ENCODE measurements around the gene ECSIT.

Gene ECSIT

GRCh38 chr19:11541238-11541637 is 12.3 kb upstream of the ECSIT start:
- WGBS (ENCODE audit: extremely low coverage, insufficient coverage, insufficient read length) = no CpG with 5 or more reads among the region's 3 CpGs

DNA sequence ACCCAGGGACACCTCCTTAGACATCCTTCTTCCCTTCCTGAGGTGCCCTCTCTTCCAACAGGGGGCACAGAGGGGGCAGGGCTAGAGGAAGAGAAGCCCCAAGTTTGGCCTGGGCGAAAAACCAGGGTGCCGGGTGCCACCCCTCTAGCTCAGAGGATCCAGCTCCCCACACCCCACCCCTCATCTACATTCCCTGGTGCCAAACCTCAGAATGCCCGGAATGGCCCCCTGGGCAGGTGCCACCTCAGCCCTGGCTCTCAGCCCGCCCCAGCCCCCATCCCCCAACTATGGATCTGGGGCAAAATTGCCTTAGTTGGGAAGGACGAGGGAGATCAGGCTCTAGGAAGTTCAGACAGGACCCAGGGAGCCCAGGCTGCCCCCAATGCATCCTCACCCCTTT is 11.7 kb upstream of the ECSIT start:
- peaks cover 22 to 29% of the 10 kb centered on the region in 2 experiments for H3K36me3 ChIP-seq (ENCODE audit: control insufficient read depth in 1 of 2, insufficient read depth in 2 of 2, low read length in 2 of 2)
- no peak overlapping the region for H3K4me3 ChIP-seq (ENCODE audit: low read depth, low read length)
- no peaks in the 10 kb centered on the region for H3K9me3 ChIP-seq (ENCODE audit: insufficient read depth, low read depth, low read length)
- H2AFZ ChIP-seq (ENCODE audit: insufficient read depth, low read length, poor library complexity) = peak overlapping the region; percentile 27
- peak overlapping the region; percentile 76 for H2BK120ac ChIP-seq (ENCODE audit: insufficient read depth, low read length, poor library complexity)
- no peak overlapping the region for H3K9ac ChIP-seq (ENCODE audit: low read length)
- no peak overlapping the region for H3K23ac ChIP-seq (ENCODE audit: low read length)
- H2BK12ac ChIP-seq (ENCODE audit: low read length) = peak overlapping the region; percentile 42
- peak overlapping the region; percentile 90 for H2AK5ac ChIP-seq (ENCODE audit: low read length)
- peaks cover 26% of the 10 kb centered on the region for H3K79me1 ChIP-seq (ENCODE audit: low read length)
- H2BK5ac ChIP-seq (ENCODE audit: low read depth, low read length, poor library complexity) = peak overlapping the region; percentile 74
- WGBS (ENCODE audit: extremely low coverage, insufficient coverage, insufficient read length) = no CpG with 5 or more reads among the region's 5 CpGs
- peak overlapping the region; percentile 61 for H4K12ac ChIP-seq (ENCODE audit: low read depth, low read length)
- H3K4me2 ChIP-seq (ENCODE audit: low read length) = peak overlapping the region; percentile 70
- H3K27me3 ChIP-seq (ENCODE audit: insufficient read depth, low read length) = no peaks in the 10 kb centered on the region
- H3K4ac ChIP-seq (ENCODE audit: low read depth, low read length) = peak overlapping the region; percentile 26
- H3K27ac ChIP-seq (ENCODE audit: low read depth, low read length) = peak overlapping the region; percentile 61
- H3K14ac ChIP-seq (ENCODE audit: low read length) = peak overlapping the region; percentile 88
- H3K79me2 ChIP-seq (ENCODE audit: control insufficient read depth, insufficient read depth, low read length, poor library complexity) = peaks cover 18% of the 10 kb centered on the region
- H3K4me1 ChIP-seq (ENCODE audit: control insufficient read depth in 1 of 2, insufficient read depth in 2 of 2, low read length in 2 of 2) = peaks cover 14 to 16% of the 10 kb centered on the region in 2 experiments
- DNase-seq = no peak
- H3K18ac ChIP-seq (ENCODE audit: low read length) = peak overlapping the region; percentile 67
- peak overlapping the region; percentile 51 for H4K8ac ChIP-seq (ENCODE audit: low read depth, low read length)
- H4K91ac ChIP-seq (ENCODE audit: low read depth, low read length) = peak overlapping the region; percentile 87

More at GRCh38 chr19:11541238-11541637, 12.3 kb upstream of the ECSIT start:
- Histone ChIP-seq H2AFZ (ENCODE audit: insufficient read depth, low read length, poor library complexity) (no peak overlapping the region), H2BK5ac (ENCODE audit: low read depth, low read length, poor library complexity) (no peak overlapping the region), H3K14ac (ENCODE audit: low read length) (no peak overlapping the region), H2BK120ac (ENCODE audit: insufficient read depth, low read length, poor library complexity) (no peak overlapping the region), H2AK5ac (ENCODE audit: low read length) (no peak overlapping the region), H3K4me3 (ENCODE audit: low read depth, low read length) (no peak overlapping the region), H3K79me2 (ENCODE audit: control insufficient read depth, insufficient read depth, low read length, poor library complexity) (peaks cover 16% of the 10 kb centered on the region), H3K4me1 (ENCODE audit: control insufficient read depth in 1 of 2, insufficient read depth in 2 of 2, low read length in 2 of 2) (peaks cover 13 to 16% of the 10 kb centered on the region in 2 experiments), H3K4ac (ENCODE audit: low read depth, low read length) (no peak overlapping the region), H4K8ac (ENCODE audit: low read depth, low read length) (no peak overlapping the region), H3K27me3 (ENCODE audit: insufficient read depth, low read length) (no peaks in the 10 kb centered on the region), H3K27ac (ENCODE audit: low read depth, low read length) (no peak overlapping the region), H3K9me3 (ENCODE audit: insufficient read depth, low read depth, low read length) (no peaks in the 10 kb centered on the region), H4K91ac (ENCODE audit: low read depth, low read length) (no peak overlapping the region), H3K9ac (ENCODE audit: low read length) (no peak overlapping the region), H3K36me3 (ENCODE audit: control insufficient read depth in 1 of 2, insufficient read depth in 2 of 2, low read length in 2 of 2) (peaks cover 28 to 33% of the 10 kb centered on the region in 2 experiments), H3K18ac (ENCODE audit: low read length) (no peak overlapping the region), H3K4me2 (ENCODE audit: low read length) (no peak overlapping the region), H2BK12ac (ENCODE audit: low read length) (no peak overlapping the region), H4K12ac (ENCODE audit: low read depth, low read length) (peak overlapping the region; percentile 27), H3K23ac (ENCODE audit: low read length) (no peak overlapping the region), H3K79me1 (ENCODE audit: low read length) (peaks cover 22% of the 10 kb centered on the region)
- no peak for DNase-seq

- WGBS (ENCODE audit: extremely low coverage, insufficient coverage, insufficient read length) = no CpG with 5 or more reads among the region's 36 CpGs
- peaks cover 22% of the 10 kb centered on the region in 2 experiments for H3K36me3 ChIP-seq (ENCODE audit: control insufficient read depth in 1 of 2, insufficient read depth in 2 of 2, low read length in 2 of 2)
- H3K4me2 ChIP-seq (ENCODE audit: low read length) = peak overlapping the region; percentile 70
- H3K23ac ChIP-seq (ENCODE audit: low read length) = peak overlapping the region; percentile 10
- H4K91ac ChIP-seq (ENCODE audit: low read depth, low read length) = peak overlapping the region; percentile 87
- H3K18ac ChIP-seq (ENCODE audit: low read length) = peak overlapping the region; percentile 87
- peak overlapping the region; percentile 63 for H2AFZ ChIP-seq (ENCODE audit: insufficient read depth, low read length, poor library complexity)
- peak overlapping the region; percentile 90 for H2BK5ac ChIP-seq (ENCODE audit: low read depth, low read length, poor library complexity)
- peak overlapping the region; percentile 75 for H3K4me3 ChIP-seq (ENCODE audit: low read depth, low read length)
- peak overlapping the region; percentile 88 for H3K14ac ChIP-seq (ENCODE audit: low read length)
- no peak for DNase-seq
- peak overlapping the region; percentile 91 for H3K4ac ChIP-seq (ENCODE audit: low read depth, low read length)
- H2AK5ac ChIP-seq (ENCODE audit: low read length) = peak overlapping the region; percentile 92
- peaks cover 29% of the 10 kb centered on the region for H3K79me1 ChIP-seq (ENCODE audit: low read length)
- peak overlapping the region; percentile 90 for H3K9ac ChIP-seq (ENCODE audit: low read length)
- peak overlapping the region; percentile 91 for H3K27ac ChIP-seq (ENCODE audit: low read depth, low read length)
- no peaks in the 10 kb centered on the region for H3K9me3 ChIP-seq (ENCODE audit: insufficient read depth, low read depth, low read length)
- no peaks in the 10 kb centered on the region for H3K27me3 ChIP-seq (ENCODE audit: insufficient read depth, low read length)
- peak overlapping the region; percentile 61 for H4K12ac ChIP-seq (ENCODE audit: low read depth, low read length)
- H3K4me1 ChIP-seq (ENCODE audit: control insufficient read depth in 1 of 2, insufficient read depth in 2 of 2, low read length in 2 of 2) = peaks cover 17 to 21% of the 10 kb centered on the region in 2 experiments
- peak overlapping the region; percentile 79 for H2BK120ac ChIP-seq (ENCODE audit: insufficient read depth, low read length, poor library complexity)
- peak overlapping the region; percentile 84 for H2BK12ac ChIP-seq (ENCODE audit: low read length)
- peak overlapping the region; percentile 72 for H4K8ac ChIP-seq (ENCODE audit: low read depth, low read length)
- H3K79me2 ChIP-seq (ENCODE audit: control insufficient read depth, insufficient read depth, low read length, poor library complexity) = peaks cover 20% of the 10 kb centered on the region
Measured at GRCh38 chr19:11539495-11540365, 10.8 kb upstream of the ECSIT start.

DNA sequence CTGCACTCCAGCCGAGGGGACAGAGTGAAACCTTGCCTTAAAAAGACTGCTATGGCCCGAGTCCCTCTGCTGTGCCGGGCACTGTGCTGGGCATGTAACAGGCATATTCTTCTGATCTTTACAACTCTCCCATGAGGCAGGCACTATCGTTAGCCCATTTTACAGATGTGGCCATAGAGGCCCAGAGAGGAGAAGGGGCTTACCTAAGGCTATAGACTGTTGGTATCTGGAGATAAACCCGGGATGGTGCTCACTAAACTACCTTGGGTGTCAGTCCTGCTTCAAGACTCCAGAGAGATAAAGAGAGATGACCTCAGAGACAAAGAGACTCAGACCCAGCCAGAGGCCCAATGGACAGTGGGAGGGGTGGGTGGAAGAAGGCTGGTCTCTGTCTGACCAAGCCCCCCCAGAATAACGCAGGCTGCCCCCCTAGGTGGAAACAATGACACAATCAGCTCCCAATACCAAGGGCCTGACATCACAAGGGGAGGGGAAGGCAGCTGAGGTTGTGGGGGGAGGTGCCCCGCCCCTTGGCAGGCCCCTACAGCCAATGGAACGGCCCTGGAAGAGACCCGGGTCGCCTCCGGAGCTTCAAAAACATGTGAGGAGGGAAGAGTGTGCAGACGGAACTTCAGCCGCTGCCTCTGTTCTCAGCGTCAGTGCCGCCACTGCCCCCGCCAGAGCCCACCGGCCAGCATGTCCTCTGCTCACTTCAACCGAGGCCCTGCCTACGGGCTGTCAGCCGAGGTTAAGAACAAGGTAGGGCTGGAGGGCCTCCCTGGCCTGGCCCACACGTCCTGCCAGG is 9.5 kb upstream of the ECSIT start, which contains the start of gene CNN1:
Gene CNN1, plus strand, starts transcription at position 620 of the 805 bp plus-strand sequence. Its CDS starts 77 bp downstream, at position 697.
- no peak for DNase-seq
- peak within 1 kb of the TSS; percentile 10 for H3K23ac ChIP-seq (ENCODE audit: low read length)
- peak within 1 kb of the TSS; percentile 86 for H4K91ac ChIP-seq (ENCODE audit: low read depth, low read length)
- no peaks in the 10 kb centered on the region for H3K9me3 ChIP-seq (ENCODE audit: insufficient read depth, low read depth, low read length)
- H3K4me2 ChIP-seq (ENCODE audit: low read length) = peak within 1 kb of the TSS; percentile 70
- peak within 1 kb of the TSS; percentile 90 for H3K9ac ChIP-seq (ENCODE audit: low read length)
- H2BK5ac ChIP-seq (ENCODE audit: low read depth, low read length, poor library complexity) = peak within 1 kb of the TSS; percentile 90
- H3K18ac ChIP-seq (ENCODE audit: low read length) = peak within 1 kb of the TSS; percentile 87
- peak within 1 kb of the TSS; percentile 79 for H2BK120ac ChIP-seq (ENCODE audit: insufficient read depth, low read length, poor library complexity)
- no CpG with 5 or more reads among the region's 21 CpGs for WGBS (ENCODE audit: extremely low coverage, insufficient coverage, insufficient read length)
- H3K14ac ChIP-seq (ENCODE audit: low read length) = peak within 1 kb of the TSS; percentile 42
- peak within 1 kb of the TSS; percentile 92 for H2AK5ac ChIP-seq (ENCODE audit: low read length)
- peaks cover 12 to 15% of the 10 kb centered on the region in 2 experiments for H3K36me3 ChIP-seq (ENCODE audit: control insufficient read depth in 1 of 2, insufficient read depth in 2 of 2, low read length in 2 of 2)
- no peaks in the 10 kb centered on the region for H3K27me3 ChIP-seq (ENCODE audit: insufficient read depth, low read length)
- H4K12ac ChIP-seq (ENCODE audit: low read depth, low read length) = peak within 1 kb of the TSS; percentile 27
- peak within 1 kb of the TSS; percentile 91 for H3K27ac ChIP-seq (ENCODE audit: low read depth, low read length)
- H4K8ac ChIP-seq (ENCODE audit: low read depth, low read length) = peak within 1 kb of the TSS; percentile 72
- H2BK12ac ChIP-seq (ENCODE audit: low read length) = peak within 1 kb of the TSS; percentile 84
- H3K4ac ChIP-seq (ENCODE audit: low read depth, low read length) = peak within 1 kb of the TSS; percentile 91
- peaks cover 20% of the 10 kb centered on the region for H3K79me2 ChIP-seq (ENCODE audit: control insufficient read depth, insufficient read depth, low read length, poor library complexity)
- peaks cover 29% of the 10 kb centered on the region for H3K79me1 ChIP-seq (ENCODE audit: low read length)
- peaks cover 17 to 21% of the 10 kb centered on the region in 2 experiments for H3K4me1 ChIP-seq (ENCODE audit: control insufficient read depth in 1 of 2, insufficient read depth in 2 of 2, low read length in 2 of 2)
- H3K4me3 ChIP-seq (ENCODE audit: low read depth, low read length) = peak within 1 kb of the TSS; percentile 75
- peak within 1 kb of the TSS; percentile 37 for H2AFZ ChIP-seq (ENCODE audit: insufficient read depth, low read length, poor library complexity)

Measured in trophoblast cell (in vitro differentiated cells and primary cell).